ENCODE results near the gene NCOA5. TPM values are rescaled to one million over a fixed set of nuclear protein-coding genes. Genes with fewer than 3 reads are reported as not detected.

The NCOA5 gene
- total RNA-seq, 2 experiments from 2014 or later, result 24.5 to 36.9 TPM

- Mint-ChIP-seq H3K4me1 (peaks cover 45% of the 10 kb centered on the region), H3K27me3 (peaks cover 20% of the 10 kb centered on the region), H3K4me3 (no peak overlapping the region), H3K36me3 (peaks cover 54% of the 10 kb centered on the region), H3K27ac (peak overlapping the region; percentile 70), H3K9me3 (ENCODE audit: low read depth) (no peaks in the 10 kb centered on the region)
- DNase-seq, result peak; percentile 25
- no peak for ATAC-seq
- CTCF ChIA-PET, result interaction anchor here (1.0 to 2.7 kb wide), 4 partner anchors 17 to 49 kb away, joined by 3 to 9 read pairs (median 4); no protein-coding TSS in a partner anchor
Observed at GRCh38 chr20:46060975-46061374, 28.8 kb downstream of the NCOA5 start.

- Mint-ChIP-seq H3K9me3 (ENCODE audit: low read depth) (no peaks in the 10 kb centered on the region), H3K4me1 (peaks cover 45% of the 10 kb centered on the region), H3K27me3 (peaks cover 26% of the 10 kb centered on the region), H3K36me3 (peaks cover 50% of the 10 kb centered on the region), H3K27ac (peak overlapping the region; percentile 63), H3K4me3 (no peak overlapping the region)
- ATAC-seq (peak; percentile 21), DNase-seq (peak; percentile 43)
- CTCF ChIA-PET, result interaction anchor here (1.0 to 2.7 kb wide), 3 partner anchors 28 to 49 kb away, joined by 3 to 9 read pairs (median 6); no protein-coding TSS in a partner anchor
Observed at GRCh38 chr20:46060301-46060881, 29.4 kb downstream of the NCOA5 start.

- Mint-ChIP-seq H3K4me3 (no peak overlapping the region), H3K27ac (no peak overlapping the region), H3K27me3 (peaks cover 29% of the 10 kb centered on the region), H3K4me1 (peaks cover 36% of the 10 kb centered on the region), H3K36me3 (peaks cover 35% of the 10 kb centered on the region), H3K9me3 (ENCODE audit: low read depth) (no peaks in the 10 kb centered on the region)
- CTCF ChIA-PET, result interaction anchor here (0.6 to 3.0 kb wide), 6 partner anchors 10 to 74 kb away, joined by 3 to 9 read pairs (median 4); no protein-coding TSS in a partner anchor
- ATAC-seq (no peak), DNase-seq (peak; percentile 18)
Observed at GRCh38 chr20:46058599-46059281, 31.0 kb downstream of the NCOA5 start.

GRCh38 chr20:46057856-46058598 is 31.7 kb downstream of the NCOA5 start:
- Mint-ChIP-seq H3K4me1 (peaks cover 30% of the 10 kb centered on the region), H3K36me3 (peaks cover 29% of the 10 kb centered on the region), H3K4me3 (no peak overlapping the region), H3K9me3 (ENCODE audit: low read depth) (no peaks in the 10 kb centered on the region), H3K27me3 (peaks cover 29% of the 10 kb centered on the region), H3K27ac (no peak overlapping the region)
- DNase-seq (peak; percentile 36), ATAC-seq (no peak)
- CTCF ChIA-PET, result interaction anchor here (0.6 to 3.0 kb wide), 5 partner anchors 10 to 75 kb away, joined by 3 to 9 read pairs (median 3); no protein-coding TSS in a partner anchor

- ATAC-seq (no peak), DNase-seq (peak; percentile 43)
Observed at GRCh38 chr20:46056970-46057855, 32.5 kb downstream of the NCOA5 start.

GRCh38 chr20:46056027-46056833 is 33.5 kb downstream of the NCOA5 start:
- DNase-seq, result no peak
- ATAC-seq, result no peak
- Mint-ChIP-seq H3K9me3 (ENCODE audit: low read depth) (no peaks in the 10 kb centered on the region), H3K36me3 (peaks cover 11% of the 10 kb centered on the region), H3K4me1 (peaks cover 20% of the 10 kb centered on the region), H3K4me3 (no peak overlapping the region), H3K27ac (no peak overlapping the region), H3K27me3 (peaks cover 29% of the 10 kb centered on the region)
- CTCF ChIA-PET, result interaction anchor here (3.0 kb wide), 1 partner anchor 34 kb away, joined by 9 read pairs; no protein-coding TSS in a partner anchor

More at GRCh38 chr20:46056970-46057855, 32.5 kb downstream of the NCOA5 start:
- H3K36me3 Mint-ChIP-seq, result peaks cover 21% of the 10 kb centered on the region
- no peaks in the 10 kb centered on the region for H3K9me3 Mint-ChIP-seq (ENCODE audit: low read depth)
- CTCF ChIA-PET, result interaction anchor here (0.9 to 3.0 kb wide), 3 partner anchors 11 to 35 kb away, joined by 3 to 9 read pairs (median 4); no protein-coding TSS in a partner anchor
- H3K4me3 Mint-ChIP-seq, result no peak overlapping the region
- no peak overlapping the region for H3K27ac Mint-ChIP-seq
- peaks cover 30% of the 10 kb centered on the region for H3K4me1 Mint-ChIP-seq
- peaks cover 29% of the 10 kb centered on the region for H3K27me3 Mint-ChIP-seq

GRCh38 chr20:46055269-46055668 is 34.5 kb downstream of the NCOA5 start:
- Mint-ChIP-seq H3K36me3 (peaks cover 4% of the 10 kb centered on the region), H3K27me3 (peaks cover 29% of the 10 kb centered on the region), H3K4me3 (no peak overlapping the region), H3K4me1 (peaks cover 11% of the 10 kb centered on the region), H3K27ac (no peak overlapping the region), H3K9me3 (ENCODE audit: low read depth) (no peaks in the 10 kb centered on the region)
- DNase-seq (no peak), ATAC-seq (no peak)
- CTCF ChIA-PET, result no interaction called here

- Mint-ChIP-seq H3K9me3 (ENCODE audit: low read depth) (no peaks in the 10 kb centered on the region), H3K36me3 (peaks cover 1% of the 10 kb centered on the region)
- CTCF ChIA-PET, result no interaction called here
Observed at GRCh38 chr20:46054606-46055005, 35.2 kb downstream of the NCOA5 start.

GRCh38 chr20:46053416-46053815 is 36.3 kb downstream of the NCOA5 start:
- Mint-ChIP-seq H3K27ac (no peak overlapping the region), H3K27me3 (peaks cover 23% of the 10 kb centered on the region), H3K4me1 (peaks cover 3% of the 10 kb centered on the region), H3K4me3 (no peak overlapping the region), H3K36me3 (no peaks in the 10 kb centered on the region), H3K9me3 (ENCODE audit: low read depth) (no peaks in the 10 kb centered on the region)
- ATAC-seq, result no peak
- no peak for DNase-seq
- CTCF ChIA-PET, result no interaction called here

More at GRCh38 chr20:46054606-46055005, 35.2 kb downstream of the NCOA5 start:
- DNase-seq (no peak), ATAC-seq (no peak)
- Mint-ChIP-seq H3K27ac (no peak overlapping the region), H3K27me3 (peaks cover 29% of the 10 kb centered on the region), H3K4me1 (peaks cover 7% of the 10 kb centered on the region), H3K4me3 (no peak overlapping the region)

GRCh38 chr20:46051556-46052308 is 38.0 kb downstream of the NCOA5 start:
- no peaks in the 10 kb centered on the region for H3K9me3 Mint-ChIP-seq (ENCODE audit: low read depth)
- CTCF ChIA-PET, result no interaction called here
- no peak overlapping the region for H3K27ac Mint-ChIP-seq
- DNase-seq, result no peak
- H3K27me3 Mint-ChIP-seq, result peaks cover 16% of the 10 kb centered on the region
- no peak for ATAC-seq
- H3K4me3 Mint-ChIP-seq, result no peak overlapping the region
- H3K36me3 Mint-ChIP-seq, result no peaks in the 10 kb centered on the region
- no peaks in the 10 kb centered on the region for H3K4me1 Mint-ChIP-seq

- Mint-ChIP-seq H3K4me1 (no peaks in the 10 kb centered on the region), H3K36me3 (no peaks in the 10 kb centered on the region), H3K27me3 (peaks cover 13% of the 10 kb centered on the region), H3K9me3 (ENCODE audit: low read depth) (no peaks in the 10 kb centered on the region), H3K4me3 (no peak overlapping the region), H3K27ac (no peak overlapping the region)
- ATAC-seq (no peak), DNase-seq (no peak)
- CTCF ChIA-PET, result no interaction called here
Observed at GRCh38 chr20:46050885-46051284, 38.9 kb downstream of the NCOA5 start.
